GM12874 (cell line): Measurements from ENCODE around the gene QRFPR.

Experiments used
- TF ChIP-seq, protein P1 (sequence below): IDR thresholded peaks from 2 replicates; pipeline ENCODE4 v1.5.1; 2011; ENCODE audit warnings: low read depth, mild to moderate bottlenecking, control low read depth, low read length, moderate library complexity; ENCODE audit not compliant: insufficient read depth

QRFPR gene

DNA sequence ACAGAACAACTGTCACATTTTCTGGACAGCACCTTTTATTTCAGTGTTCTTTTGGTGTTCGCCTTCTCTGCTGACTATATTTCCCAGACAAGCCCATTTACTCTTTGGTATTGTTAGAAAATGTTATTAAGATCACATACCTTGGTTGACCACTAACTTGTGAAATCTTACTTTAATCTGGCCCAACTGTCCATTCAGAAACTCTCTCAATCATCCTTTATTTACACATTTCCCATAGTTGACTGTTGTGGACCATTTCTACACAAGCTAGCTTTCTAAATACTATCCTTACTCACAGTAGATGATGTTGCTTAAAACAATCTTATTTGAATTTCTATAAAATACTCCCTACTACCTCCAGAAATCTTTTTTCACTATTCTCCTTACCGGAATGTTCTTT, 64.7 kb downstream of the QRFPR start:
- TF ChIP-seq, protein P1, sequence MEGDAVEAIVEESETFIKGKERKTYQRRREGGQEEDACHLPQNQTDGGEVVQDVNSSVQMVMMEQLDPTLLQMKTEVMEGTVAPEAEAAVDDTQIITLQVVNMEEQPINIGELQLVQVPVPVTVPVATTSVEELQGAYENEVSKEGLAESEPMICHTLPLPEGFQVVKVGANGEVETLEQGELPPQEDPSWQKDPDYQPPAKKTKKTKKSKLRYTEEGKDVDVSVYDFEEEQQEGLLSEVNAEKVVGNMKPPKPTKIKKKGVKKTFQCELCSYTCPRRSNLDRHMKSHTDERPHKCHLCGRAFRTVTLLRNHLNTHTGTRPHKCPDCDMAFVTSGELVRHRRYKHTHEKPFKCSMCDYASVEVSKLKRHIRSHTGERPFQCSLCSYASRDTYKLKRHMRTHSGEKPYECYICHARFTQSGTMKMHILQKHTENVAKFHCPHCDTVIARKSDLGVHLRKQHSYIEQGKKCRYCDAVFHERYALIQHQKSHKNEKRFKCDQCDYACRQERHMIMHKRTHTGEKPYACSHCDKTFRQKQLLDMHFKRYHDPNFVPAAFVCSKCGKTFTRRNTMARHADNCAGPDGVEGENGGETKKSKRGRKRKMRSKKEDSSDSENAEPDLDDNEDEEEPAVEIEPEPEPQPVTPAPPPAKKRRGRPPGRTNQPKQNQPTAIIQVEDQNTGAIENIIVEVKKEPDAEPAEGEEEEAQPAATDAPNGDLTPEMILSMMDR = no peak

DNA sequence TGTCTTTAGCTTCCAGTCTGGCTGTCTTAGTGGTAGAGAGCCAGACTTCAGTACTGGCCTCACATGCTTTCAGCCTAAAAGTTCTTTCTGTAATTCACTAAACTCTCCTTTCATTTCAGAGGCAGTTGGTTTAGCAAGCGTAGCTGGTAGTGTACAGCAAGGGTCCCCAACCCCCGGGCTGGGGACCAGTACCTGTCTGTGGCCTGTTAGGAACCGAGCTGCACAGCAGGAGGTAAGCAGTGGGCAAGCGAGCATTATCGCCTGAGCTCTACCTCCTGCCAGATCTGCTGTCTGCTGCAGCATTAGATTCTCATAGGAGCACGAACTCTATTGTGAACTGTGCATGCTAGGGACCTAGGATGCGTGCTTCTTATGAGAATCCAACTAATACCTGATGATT, 72.0 kb downstream of the QRFPR start:
- TF ChIP-seq, protein P1 = no peak

DNA sequence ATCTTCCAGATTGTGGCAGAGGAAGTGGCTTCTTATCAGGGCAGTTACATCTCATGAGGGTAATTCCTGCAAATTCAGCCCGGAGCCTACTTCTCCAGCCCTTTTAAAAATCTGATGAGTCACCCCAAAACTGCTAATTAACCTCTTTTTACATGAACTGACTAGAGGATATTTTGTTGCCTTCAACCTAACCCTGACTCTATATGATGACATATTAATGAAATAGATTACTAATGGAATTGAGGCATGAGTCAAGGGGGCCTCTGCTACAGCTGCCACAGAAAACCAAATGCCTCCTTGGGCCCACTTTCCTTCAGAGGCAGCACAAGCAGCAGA, 72.5 kb downstream of the QRFPR start:
- TF ChIP-seq, protein P1 = no peak

DNA sequence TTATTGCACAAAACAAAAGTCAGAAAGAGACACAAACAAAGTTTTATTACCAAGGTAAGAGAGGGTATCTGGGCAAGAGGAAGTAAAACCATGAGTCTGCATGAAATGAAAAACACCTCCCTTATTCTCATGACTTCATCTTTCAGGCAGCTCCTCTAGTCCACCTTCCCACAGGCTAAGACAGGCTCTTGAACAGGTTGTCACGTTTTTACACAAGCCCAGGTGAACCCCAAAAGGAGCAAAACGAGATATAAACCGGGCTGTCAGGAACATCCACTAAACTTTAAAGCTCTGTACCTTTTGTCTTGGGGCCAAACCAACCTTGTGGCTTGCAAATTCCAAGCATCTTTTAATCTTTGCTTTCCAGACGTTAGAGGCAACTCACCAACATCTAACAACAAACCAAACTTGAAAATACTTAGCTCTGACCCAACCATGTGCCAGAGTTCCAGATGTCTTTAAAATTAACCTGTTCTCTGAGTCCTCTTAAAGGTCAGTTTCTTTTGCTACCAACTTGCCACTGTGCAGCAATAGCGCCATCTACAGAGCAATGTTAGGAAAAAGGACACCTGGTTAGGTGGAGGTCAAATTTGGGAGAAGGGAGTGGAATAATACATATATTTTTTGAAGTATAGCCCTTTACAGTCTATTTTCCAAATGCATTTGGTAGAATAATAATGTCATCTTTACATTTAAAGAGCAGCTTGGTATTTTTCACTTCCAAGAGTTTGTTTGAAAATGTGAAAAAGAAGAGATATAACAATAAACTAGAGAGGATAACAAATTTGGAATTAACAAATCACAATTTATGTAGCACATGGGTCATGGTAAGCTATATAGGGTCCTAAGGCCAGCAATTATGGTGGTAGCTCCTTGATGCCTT, 73.1 kb downstream of the QRFPR start:
- TF ChIP-seq, protein P1 = peak; percentile 71

DNA sequence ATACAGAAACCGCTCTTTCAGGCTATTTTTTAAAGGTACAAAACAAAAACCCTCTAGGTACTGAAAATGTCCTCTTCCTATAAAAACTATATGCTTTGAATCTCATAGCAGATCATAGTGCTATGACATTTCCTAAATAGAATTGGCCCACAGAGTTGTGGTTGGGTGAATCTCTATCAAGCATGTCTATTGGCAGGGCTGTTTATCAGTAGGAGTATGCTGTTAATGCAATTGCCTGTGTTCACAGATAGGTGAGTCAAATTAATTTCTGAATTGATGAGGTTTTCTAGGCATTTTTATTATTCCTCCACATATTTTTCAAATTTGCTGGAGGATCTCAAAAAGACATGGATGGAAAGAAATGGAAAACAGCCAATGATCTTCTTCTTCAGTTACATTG, 73.9 kb downstream of the QRFPR start:
- TF ChIP-seq, protein P1 = no peak

DNA sequence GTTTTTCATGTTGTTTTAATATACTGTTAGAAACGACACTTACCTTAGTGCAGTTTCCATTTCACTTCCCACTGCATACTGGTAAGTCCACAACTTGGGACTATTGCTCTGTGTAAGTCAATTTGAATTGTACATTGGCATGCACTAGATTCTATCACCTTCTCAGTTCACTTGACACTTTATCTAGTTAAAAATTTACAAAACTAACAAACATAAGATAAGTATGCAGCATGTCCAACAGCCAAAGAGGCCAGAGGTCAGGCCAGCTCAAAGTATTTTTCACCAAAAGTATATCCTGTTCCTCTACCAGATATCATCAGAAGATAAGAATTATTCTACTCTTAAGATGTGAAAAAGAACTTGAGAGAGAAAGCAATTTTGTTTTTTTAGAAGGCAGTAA, 75.9 kb downstream of the QRFPR start:
- TF ChIP-seq, protein P1 = no peak

DNA sequence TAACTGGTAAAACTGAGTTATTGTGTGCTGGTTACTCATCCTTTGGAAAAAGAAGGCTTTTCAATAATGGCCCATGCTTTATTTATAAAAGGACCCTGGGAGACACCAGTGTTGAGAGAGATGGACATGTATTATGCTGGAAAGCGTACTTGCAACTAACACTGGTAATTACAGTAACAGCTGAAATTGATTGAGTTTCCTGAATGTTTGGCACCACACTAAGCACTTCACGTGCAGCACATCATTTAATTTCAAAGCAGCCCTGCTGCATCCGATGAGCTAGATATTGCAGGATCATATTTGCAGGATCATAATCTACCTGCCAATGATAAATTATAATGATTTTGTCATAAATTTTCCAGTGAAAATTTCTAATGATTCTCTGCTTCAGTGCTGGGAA, 81.5 kb downstream of the QRFPR start:
- TF ChIP-seq, protein P1 = no peak
